Activated naive CD4-positive, alpha-beta T cell treated with anti-CD3 and anti-CD28 coated beads, Interleukin-2, amount 10 ng/mL, durations not matched to agents 7 days and 5 days (primary cell): ENCODE data around the gene COX8A.

Experiments
- CTCF ChIA-PET: fragments of 350-600 bp; sonication (Branson Sonifier 250); formaldehyde crosslinking; loops from one replicate; lab custom pipeline; 2021; ENCODE audit warnings: antibody characterized with exemption; lab: Charles Lee
- DNase-seq: peaks from one replicate; pipeline ENCODE4 v3.0.0-alpha.2; 2020
- H3K27ac Mint-ChIP-seq: one replicate; pipeline ENCODE4 v1.8.0; 2021; ENCODE audit warnings: mild to moderate bottlenecking, moderate library complexity, mixed read lengths
- H3K27me3 Mint-ChIP-seq: one replicate; pipeline ENCODE4 v1.8.0; 2021; ENCODE audit warnings: mild to moderate bottlenecking, mixed read lengths
- H3K36me3 Mint-ChIP-seq: one replicate; pipeline ENCODE4 v1.8.0; 2021; ENCODE audit warnings: mixed read lengths
- H3K4me1 Mint-ChIP-seq: one replicate; pipeline ENCODE4 v1.8.0; 2021; ENCODE audit warnings: mixed read lengths
- H3K4me3 Mint-ChIP-seq: one replicate; pipeline ENCODE4 v1.8.0; 2021; ENCODE audit warnings: mild to moderate bottlenecking, moderate library complexity, mixed read lengths
- H3K9me3 Mint-ChIP-seq: one replicate; pipeline ENCODE4 v1.8.0; 2021; ENCODE audit warnings: mixed read lengths

COX8A gene

DNA sequence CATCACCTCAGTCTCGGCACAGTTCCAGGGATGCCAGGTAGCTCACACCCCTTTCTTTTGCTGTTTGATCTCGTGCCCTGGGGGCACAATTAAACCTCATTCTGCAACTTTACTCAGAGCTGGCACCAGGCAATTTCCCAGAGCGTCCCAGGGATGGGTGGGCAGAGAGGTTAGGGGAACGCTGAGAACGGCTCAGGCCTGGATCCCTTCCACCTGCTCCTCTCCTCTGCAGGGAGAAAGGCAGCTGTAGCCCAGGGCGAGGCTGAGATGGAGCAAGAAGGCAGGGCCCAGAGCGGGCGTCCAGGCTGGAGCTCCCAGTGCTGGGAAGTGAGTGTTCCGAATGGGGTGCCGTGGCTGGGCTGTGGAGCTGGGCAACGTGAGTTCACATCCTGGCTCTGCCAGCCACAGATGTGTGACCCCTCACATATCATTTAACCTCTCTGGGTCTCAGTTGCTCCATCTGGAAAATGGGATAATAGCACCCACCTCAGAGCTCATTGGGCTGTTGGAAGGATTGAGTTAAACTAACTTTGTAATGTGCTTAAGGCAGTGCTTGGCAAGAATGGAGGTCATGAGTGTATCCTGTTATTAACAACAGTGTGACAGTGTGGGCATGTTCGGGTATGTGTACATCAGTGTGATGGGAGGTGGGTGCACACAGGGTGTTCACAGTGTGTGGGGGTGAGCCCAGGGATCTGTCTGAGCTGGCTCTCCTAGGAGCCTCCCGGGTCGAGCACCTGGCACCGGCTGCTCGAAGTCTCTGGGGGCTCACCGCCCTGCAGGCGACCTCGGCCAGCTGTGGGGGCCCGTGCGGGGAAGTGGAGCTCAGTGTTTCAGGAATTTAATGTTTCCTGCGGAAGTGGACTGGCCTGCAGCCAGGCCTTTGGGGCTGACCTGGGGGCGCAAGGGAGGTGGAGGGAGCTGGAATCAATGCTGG is 27.3 kb downstream of the COX8A start:
- peak overlapping the region; percentile 30 for H3K4me3 Mint-ChIP-seq
- H3K27me3 Mint-ChIP-seq = peaks cover 56% of the 10 kb centered on the region
- H3K4me1 Mint-ChIP-seq = peaks cover 5% of the 10 kb centered on the region
- H3K9me3 Mint-ChIP-seq = no peaks in the 10 kb centered on the region
- peaks cover 14% of the 10 kb centered on the region for H3K36me3 Mint-ChIP-seq
- CTCF ChIA-PET = interaction anchor here (0.6 to 4.9 kb wide), 10 partner anchors 14 to 299 kb away, joined by 3 to 111 read pairs (median 4); no protein-coding TSS in a partner anchor
- no peak for DNase-seq
- peak overlapping the region; percentile 21 for H3K27ac Mint-ChIP-seq

DNA sequence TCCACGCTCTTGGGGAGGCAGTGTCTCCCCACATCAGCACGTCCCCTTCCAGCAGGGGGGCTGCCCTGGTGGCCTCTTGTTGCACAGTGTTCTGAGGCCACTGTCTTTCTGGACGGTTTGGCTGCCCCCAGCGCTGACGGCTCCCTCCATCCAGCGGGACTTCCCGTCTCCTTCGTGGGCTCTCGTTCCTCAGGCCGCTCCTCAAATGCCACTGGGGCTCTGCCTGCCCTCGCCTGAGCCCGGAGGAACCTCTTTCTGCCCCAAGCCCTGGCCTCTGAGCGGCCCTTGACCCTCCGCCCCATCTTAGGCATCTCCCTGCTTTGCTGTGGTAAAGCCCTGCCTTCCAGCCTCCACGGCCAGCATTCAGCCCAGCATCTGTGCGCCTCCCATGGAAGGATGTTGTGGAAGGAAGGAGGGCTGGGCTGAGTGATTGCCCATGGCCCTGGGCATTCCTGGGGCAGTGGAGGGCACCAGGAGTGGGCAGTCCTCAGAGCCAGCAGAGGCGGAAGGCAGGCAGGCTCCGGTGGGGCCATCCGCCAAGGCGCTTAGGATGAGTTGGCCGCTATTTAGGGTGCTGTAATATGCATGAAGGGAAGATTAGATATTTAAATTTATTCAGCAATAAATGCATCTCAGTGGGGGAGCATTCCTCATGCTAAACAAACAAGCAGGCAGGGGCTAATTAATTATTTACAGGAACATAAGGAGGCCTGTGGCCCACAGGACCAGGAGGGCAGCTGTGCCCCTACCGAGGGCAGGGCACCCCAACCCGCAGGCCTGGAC is 29.6 kb downstream of the COX8A start:
- no peaks in the 10 kb centered on the region for H3K9me3 Mint-ChIP-seq
- CTCF ChIA-PET = interaction anchor here (4.9 kb wide), 1 partner anchor 145 kb away, joined by 111 read pairs; no protein-coding TSS in a partner anchor
- DNase-seq = no peak
- no peaks in the 10 kb centered on the region for H3K36me3 Mint-ChIP-seq
- peaks cover 78% of the 10 kb centered on the region for H3K27me3 Mint-ChIP-seq
- no peak overlapping the region for H3K27ac Mint-ChIP-seq
- peaks cover 16% of the 10 kb centered on the region for H3K4me1 Mint-ChIP-seq
- H3K4me3 Mint-ChIP-seq = no peak overlapping the region

DNA sequence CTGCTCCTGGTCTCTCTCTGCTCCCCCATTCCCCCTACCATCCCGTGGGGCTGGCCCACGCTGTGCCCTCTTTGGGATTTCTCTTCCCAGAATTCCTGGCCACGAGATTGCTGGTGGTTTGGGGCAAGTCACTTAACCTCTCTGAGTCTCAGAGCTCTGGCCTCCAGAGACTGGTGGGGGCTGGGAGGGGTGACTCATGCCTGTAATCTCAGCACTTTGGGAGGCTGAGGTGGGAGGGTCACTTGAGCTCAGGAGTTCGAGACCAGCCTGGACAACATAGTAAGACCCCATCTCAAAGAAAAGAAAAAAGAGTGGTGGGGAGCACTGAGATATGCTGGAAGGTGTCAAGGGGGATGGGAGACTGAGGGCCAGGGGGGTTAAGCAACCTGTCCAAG is 30.2 kb downstream of the COX8A start:
- Mint-ChIP-seq H3K4me3 (no peak overlapping the region), H3K4me1 (peaks cover 16% of the 10 kb centered on the region), H3K27ac (no peak overlapping the region), H3K36me3 (no peaks in the 10 kb centered on the region), H3K9me3 (no peaks in the 10 kb centered on the region), H3K27me3 (peaks cover 84% of the 10 kb centered on the region)
- no peak for DNase-seq
- CTCF ChIA-PET = no interaction called here

DNA sequence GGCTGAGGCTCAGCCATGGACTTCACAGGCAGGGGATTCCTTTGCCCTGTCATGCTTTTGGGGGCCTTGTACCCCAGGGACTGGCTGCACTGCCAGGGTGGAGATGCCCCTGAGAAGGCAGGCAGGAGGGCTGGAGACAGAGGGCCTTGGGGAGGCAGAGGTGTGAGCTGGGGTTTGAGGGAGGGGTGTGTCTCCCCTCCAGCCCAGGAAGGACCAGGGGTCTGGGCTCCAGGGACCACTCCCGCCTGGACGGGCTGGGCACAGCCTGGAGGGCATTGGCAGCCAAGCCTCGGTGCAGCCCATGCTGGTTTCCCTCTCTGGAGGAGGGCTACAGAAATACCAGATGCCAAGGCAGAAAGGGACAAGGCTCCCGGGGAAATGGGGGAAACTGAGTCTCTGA is 31.3 kb downstream of the COX8A start:
- Mint-ChIP-seq H3K4me3 (no peak overlapping the region), H3K4me1 (peaks cover 13% of the 10 kb centered on the region), H3K9me3 (peaks cover 7% of the 10 kb centered on the region), H3K27me3 (peaks cover 90% of the 10 kb centered on the region), H3K27ac (no peak overlapping the region), H3K36me3 (no peaks in the 10 kb centered on the region)
- no peak for DNase-seq
- CTCF ChIA-PET = no interaction called here

DNA sequence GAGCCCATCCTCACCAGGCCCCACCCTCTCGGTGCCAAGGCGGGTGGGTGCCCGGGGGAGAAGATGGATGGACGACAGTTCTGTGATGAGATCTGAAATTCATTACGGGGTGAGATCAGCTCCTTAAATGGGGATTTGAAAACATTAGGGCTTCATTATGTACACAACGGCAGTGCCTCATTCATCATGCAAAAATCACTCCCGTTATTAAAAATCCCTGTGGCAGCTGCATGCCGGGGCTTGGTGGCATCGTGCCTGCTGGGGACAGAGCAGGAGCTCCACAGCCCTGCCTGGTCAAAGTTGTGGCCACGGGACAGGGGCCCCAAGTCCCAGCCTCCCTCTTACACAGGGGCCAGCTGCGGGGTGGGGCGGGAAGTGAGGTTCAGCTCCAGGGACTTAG is 32.0 kb downstream of the COX8A start:
- DNase-seq = no peak
- H3K4me3 Mint-ChIP-seq = no peak overlapping the region

DNA sequence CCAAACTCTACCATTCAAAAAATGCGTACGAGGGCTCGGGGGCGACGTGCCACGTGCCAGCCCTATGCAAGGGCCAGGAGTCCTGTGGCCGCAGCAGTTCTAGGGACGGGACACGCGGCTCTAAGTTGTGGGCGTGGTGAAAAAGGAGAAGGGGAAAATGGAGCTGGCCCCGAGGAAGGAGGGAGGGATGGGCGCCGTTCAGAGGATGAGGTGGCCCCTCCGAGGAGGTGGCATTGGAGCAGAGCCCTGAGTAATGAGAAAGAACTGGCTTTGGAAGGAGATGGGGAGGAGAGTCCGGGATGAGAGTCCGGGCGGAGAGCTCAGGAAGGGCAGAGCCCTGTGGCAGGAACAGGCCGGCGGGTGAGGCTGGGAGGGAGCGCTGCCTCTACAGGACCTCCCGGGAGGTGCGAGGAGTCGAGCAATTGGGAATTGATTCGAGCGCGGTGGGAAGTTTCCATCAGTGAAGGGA is 32.8 kb downstream of the COX8A start:
- no peak for DNase-seq
- Mint-ChIP-seq H3K27me3 (peaks cover 77% of the 10 kb centered on the region), H3K9me3 (peaks cover 18% of the 10 kb centered on the region), H3K4me1 (peaks cover 13% of the 10 kb centered on the region), H3K27ac (peak overlapping the region; percentile 76), H3K36me3 (no peaks in the 10 kb centered on the region), H3K4me3 (no peak overlapping the region)
- CTCF ChIA-PET = interaction anchor here (1.1 kb wide), 1 partner anchor 144 kb away, joined by 3 read pairs; no protein-coding TSS in a partner anchor

More for the DNA sequence above, 32.0 kb downstream of the COX8A start:
- H3K27ac Mint-ChIP-seq = no peak overlapping the region
- no peaks in the 10 kb centered on the region for H3K36me3 Mint-ChIP-seq
- CTCF ChIA-PET = no interaction called here
- H3K9me3 Mint-ChIP-seq = peaks cover 14% of the 10 kb centered on the region
- peaks cover 84% of the 10 kb centered on the region for H3K27me3 Mint-ChIP-seq
- H3K4me1 Mint-ChIP-seq = peaks cover 13% of the 10 kb centered on the region

DNA sequence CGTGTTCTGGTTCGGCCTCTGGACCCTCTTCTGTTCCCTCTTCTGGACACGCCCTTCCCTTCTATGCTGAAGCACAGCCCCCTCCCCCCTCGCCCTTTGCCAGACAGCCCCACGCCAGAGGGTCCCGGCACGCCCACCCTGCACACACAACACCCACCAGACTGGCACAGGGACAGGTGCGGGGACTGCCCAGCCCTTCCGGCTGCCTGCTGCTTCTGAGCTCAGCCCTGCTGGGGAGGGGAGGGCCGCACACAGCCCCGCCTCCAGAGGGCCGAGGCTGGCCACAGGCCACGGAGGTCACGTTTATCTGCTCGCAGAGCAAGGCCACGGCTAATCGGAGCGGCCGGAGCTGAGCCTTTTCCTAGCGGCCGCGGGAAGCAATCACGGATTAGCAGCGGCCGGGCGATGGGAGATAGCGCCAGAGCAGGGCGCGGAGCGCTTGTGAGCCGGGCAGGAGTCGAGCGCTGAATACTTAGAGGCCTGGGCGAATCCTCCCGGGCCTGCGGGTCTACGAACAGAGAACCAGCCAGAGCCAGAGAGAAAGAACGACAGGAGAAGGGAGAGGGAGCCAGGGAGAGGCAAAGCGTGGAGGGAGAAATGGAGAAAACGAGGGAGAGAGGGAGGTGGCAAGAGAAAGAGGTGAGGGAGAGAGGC is 33.3 kb downstream of the COX8A start:
- no peak overlapping the region for H3K27ac Mint-ChIP-seq
- no peak overlapping the region for H3K4me3 Mint-ChIP-seq
- no peak for DNase-seq
- H3K36me3 Mint-ChIP-seq = no peaks in the 10 kb centered on the region
- CTCF ChIA-PET = interaction anchor here (1.1 kb wide), 1 partner anchor 144 kb away, joined by 3 read pairs; no protein-coding TSS in a partner anchor
- peaks cover 18% of the 10 kb centered on the region for H3K9me3 Mint-ChIP-seq
- peaks cover 13% of the 10 kb centered on the region for H3K4me1 Mint-ChIP-seq
- peaks cover 71% of the 10 kb centered on the region for H3K27me3 Mint-ChIP-seq

DNA sequence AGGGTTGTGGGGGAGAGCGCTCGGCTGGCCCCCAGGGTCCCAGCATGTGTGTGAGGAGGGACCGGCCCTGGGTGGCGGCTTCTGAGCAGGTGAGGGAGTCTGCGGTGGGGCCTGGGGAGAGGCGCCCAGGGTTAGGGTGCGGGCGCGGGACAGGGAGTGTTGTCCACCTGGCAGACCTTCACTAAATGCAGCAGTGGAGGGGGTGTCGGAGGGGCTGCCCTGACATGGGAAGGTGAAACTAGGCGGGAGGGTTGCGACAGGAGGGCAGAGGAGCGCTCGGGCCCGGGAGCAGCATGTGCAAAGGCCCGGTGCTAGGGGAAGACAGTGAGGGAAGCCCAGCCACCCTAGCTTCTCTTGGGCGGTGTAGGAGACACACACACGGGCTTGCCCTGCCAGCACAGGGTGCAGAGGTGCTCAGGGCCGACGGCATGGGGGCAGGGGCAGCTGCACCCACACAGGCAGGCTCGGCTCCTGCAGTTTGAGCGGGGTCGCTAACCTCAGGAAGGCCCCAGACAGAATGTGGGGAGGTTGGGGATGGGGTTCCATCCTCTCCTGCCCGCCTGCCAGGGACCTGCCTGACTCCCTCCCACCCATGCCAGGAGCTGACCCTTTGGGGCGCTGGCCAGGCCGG is 34.0 kb downstream of the COX8A start:
- peaks cover 66% of the 10 kb centered on the region for H3K27me3 Mint-ChIP-seq

DNA sequence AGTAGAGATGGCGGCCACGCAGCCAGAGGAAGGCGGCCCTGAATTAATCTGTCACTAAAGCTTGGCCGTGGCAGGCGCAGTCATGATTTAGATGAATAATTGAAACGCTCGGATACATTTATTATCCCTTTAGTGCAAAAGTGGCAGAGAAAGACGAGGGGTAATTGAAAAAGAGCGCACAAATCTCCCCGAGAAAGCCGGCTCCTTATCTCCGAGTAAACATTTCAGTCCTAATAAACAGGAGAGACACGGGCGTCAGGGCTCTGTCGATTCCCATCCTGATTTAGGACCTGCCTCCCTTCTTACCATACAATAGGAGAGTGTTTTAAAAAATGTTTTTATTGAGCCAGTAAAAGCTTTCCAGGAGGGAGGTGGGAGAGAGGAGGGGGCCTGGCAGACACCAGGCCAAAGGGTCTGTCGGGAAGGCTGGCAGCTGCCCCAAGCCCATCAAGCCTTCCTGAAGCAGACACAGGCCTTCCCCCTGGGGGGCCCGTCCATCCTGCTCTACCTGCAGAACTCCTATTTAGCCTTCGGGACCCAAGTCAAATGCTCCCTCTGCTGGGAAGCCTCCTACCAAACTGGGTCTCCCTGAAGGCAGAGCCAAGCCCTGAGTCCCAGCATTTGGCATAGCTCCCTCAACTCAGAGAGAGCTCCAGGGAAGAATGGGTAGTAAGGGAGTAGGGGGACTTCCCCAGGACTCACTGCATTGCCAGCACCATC is 34.7 kb downstream of the COX8A start:
- CTCF ChIA-PET = no interaction called here
- DNase-seq = no peak
- Mint-ChIP-seq H3K4me3 (no peak overlapping the region), H3K27ac (no peak overlapping the region), H3K4me1 (peaks cover 13% of the 10 kb centered on the region), H3K9me3 (peaks cover 18% of the 10 kb centered on the region), H3K27me3 (peaks cover 62% of the 10 kb centered on the region), H3K36me3 (no peaks in the 10 kb centered on the region)

More for the DNA sequence above, 34.0 kb downstream of the COX8A start:
- Mint-ChIP-seq H3K9me3 (peaks cover 18% of the 10 kb centered on the region), H3K36me3 (no peaks in the 10 kb centered on the region), H3K27ac (no peak overlapping the region), H3K4me3 (no peak overlapping the region), H3K4me1 (peaks cover 13% of the 10 kb centered on the region)
- DNase-seq = no peak
- CTCF ChIA-PET = no interaction called here

DNA sequence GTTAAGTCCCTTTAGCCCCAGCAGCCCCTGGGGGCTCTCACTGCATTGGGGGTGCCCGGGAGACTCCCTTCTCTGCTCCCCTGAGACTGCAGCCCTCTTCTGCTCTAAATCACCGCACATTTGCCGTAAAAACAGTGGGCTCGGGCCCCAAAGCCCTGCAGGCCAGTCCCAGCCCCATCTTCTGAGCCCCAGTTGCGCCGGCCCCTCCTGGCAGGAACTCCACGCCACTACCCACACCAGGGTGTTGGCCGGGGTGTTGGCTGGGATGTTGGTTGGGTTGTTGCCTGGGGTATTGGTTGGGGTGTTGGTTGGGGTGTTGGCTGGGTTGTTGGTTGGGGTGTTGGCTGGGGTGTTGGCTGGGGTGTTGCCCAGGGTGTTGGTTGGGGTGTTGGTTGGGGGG is 35.3 kb downstream of the COX8A start:
- H3K27ac Mint-ChIP-seq = no peak overlapping the region
- H3K9me3 Mint-ChIP-seq = peaks cover 18% of the 10 kb centered on the region
- DNase-seq = no peak
- CTCF ChIA-PET = no interaction called here
- H3K36me3 Mint-ChIP-seq = no peaks in the 10 kb centered on the region
- no peak overlapping the region for H3K4me3 Mint-ChIP-seq
- H3K27me3 Mint-ChIP-seq = peaks cover 59% of the 10 kb centered on the region
- H3K4me1 Mint-ChIP-seq = peaks cover 13% of the 10 kb centered on the region

DNA sequence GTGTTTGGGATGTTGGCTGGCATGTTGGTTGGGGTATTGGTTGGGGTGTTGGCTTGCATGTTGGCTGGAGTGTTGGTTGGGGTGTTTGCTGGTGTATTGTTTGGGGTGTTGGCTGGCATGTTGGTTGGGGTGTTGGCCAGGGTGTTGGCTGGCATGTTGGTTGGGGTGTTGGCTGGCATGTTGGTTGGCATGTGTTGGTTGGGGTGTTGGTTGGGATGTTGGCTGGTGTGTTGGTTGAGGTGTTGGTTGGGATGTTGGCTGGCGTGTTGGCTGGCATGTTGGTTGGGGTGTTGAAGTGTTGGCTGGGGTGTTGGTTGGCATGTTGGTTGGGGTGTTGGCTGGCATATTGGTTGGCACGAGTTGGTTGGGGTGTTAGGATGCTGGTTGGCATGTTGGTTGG is 36.4 kb downstream of the COX8A start:
- Mint-ChIP-seq H3K4me3 (no peak overlapping the region), H3K27ac (no peak overlapping the region), H3K27me3 (peaks cover 50% of the 10 kb centered on the region), H3K36me3 (no peaks in the 10 kb centered on the region), H3K9me3 (peaks cover 18% of the 10 kb centered on the region), H3K4me1 (peaks cover 13% of the 10 kb centered on the region)
- no peak for DNase-seq
- CTCF ChIA-PET = no interaction called here

DNA sequence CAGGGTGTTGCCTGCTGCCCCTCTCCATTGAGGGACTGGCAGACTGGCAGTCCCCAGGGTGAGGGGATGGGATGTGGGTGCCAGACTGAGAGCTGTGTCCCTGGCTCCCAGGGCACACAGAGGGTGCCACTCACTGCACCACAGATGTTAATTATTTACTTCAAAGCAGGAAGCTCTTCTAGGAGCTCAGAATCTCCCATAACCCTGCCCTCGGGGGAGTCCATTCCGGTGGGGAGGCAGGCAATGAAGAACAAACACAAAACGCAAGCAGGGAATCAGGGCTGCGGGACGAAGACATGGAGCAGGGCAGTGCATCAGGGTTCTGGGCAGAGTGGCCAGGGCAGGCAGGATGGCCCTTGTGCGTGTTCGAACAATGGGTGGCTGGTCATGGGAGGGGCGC is 37.0 kb downstream of the COX8A start:
- no peak overlapping the region for H3K4me3 Mint-ChIP-seq
- no peak overlapping the region for H3K27ac Mint-ChIP-seq
- H3K27me3 Mint-ChIP-seq = peaks cover 44% of the 10 kb centered on the region
- peaks cover 13% of the 10 kb centered on the region for H3K4me1 Mint-ChIP-seq
- no peak for DNase-seq
- CTCF ChIA-PET = no interaction called here
- H3K9me3 Mint-ChIP-seq = peaks cover 18% of the 10 kb centered on the region
- H3K36me3 Mint-ChIP-seq = no peaks in the 10 kb centered on the region
